Ovary (tissue), 3 donors: ENCODE measurements around the gene PTPRQ.

Source experiments
- CTCF ChIP-seq, 3 donors: fragments of 450-650 bp in 2 of 3; fragments of 200-600 bp in 1 of 3; IDR thresholded peaks; one replicate each; pipeline versions ENCODE4 v1.5.1 to v1.8.0; 2016 to 2022; ENCODE audit warnings: antibody characterized with exemption in 3 of 3, mild to moderate bottlenecking in 1 of 3
- EP300 ChIP-seq: sonication (generic); formaldehyde crosslinking; IDR thresholded peaks from one replicate; pipeline ENCODE4 v1.6.1; 2017; ENCODE audit warnings: antibody characterized with exemption
- POLR2A ChIP-seq: fragments of 450-650 bp; IDR thresholded peaks from one replicate; pipeline ENCODE4 v1.6.1; 2017; ENCODE audit warnings: antibody characterized with exemption, mild to moderate bottlenecking, moderate library complexity
- donor health status: DM: no; HTN: no; CAD: no.

- TF ChIP-seq POLR2A (no peak), CTCF (IDR thresholded peaks at IDR 0.05) (no peak), EP300 (no peak)
Observed at GRCh38 chr12:80702889-80703805, 259.1 kb downstream of the PTPRQ start.
